ENCODE data around the gene CYP4F2. TPM values are rescaled to one million over a fixed set of nuclear protein-coding genes. Genes with fewer than 3 reads are reported as not detected.
"Not testable (repeated sequence)": the region's sequence is repeated elsewhere in the genome, so short reads cannot be mapped to it uniquely, and the experiment has no call there.

The CYP4F2 gene
- total and polyA plus RNA-seq, 2 of the 8 experiments (the other 6 are each of a cell fraction or from before 2014, with no cell fraction given) = not detected

- H3K4ac ChIP-seq (replicated peaks; ENCODE audit: insufficient read length, low read depth, low read length); H4K20me1 ChIP-seq (replicated peaks in 1 of 2; ENCODE audit: control insufficient read depth in 1 of 2, insufficient read depth in 2 of 2, low read length in 2 of 2); H2BK12ac ChIP-seq (ENCODE audit: low read depth, low read length); H3K27ac ChIP-seq (ENCODE audit: low read depth, low read length); CTCF ChIA-PET (ENCODE audit: partially characterized antibody); H3K4me2 ChIP-seq (ENCODE audit: insufficient read depth in 1 of 2, low read depth in 2 of 2, low read length in 2 of 2); H2AK5ac ChIP-seq (ENCODE audit: low read depth, low read length); FAIRE-seq; H3K36me3 ChIP-seq (ENCODE audit: control insufficient read depth in 2 of 4, insufficient read depth in 4 of 4, low read length in 3 of 4); H3K79me2 ChIP-seq (ENCODE audit: control insufficient read depth in 1 of 2, insufficient read depth in 2 of 2, low read length in 2 of 2); H3K18ac ChIP-seq (ENCODE audit: extremely low read depth, low read length); H3K79me1 ChIP-seq (ENCODE audit: low read depth, low read length); H4K8ac ChIP-seq (ENCODE audit: extremely low read depth, insufficient read depth, low read length); H3K23ac ChIP-seq (ENCODE audit: insufficient read length); H2BK5ac ChIP-seq (ENCODE audit: low read depth, low read length); H3K4me1 ChIP-seq (replicated peaks in 1 of 4; ENCODE audit: control insufficient read depth in 3 of 4, insufficient read depth in 4 of 4, low read length in 3 of 4); H4K91ac ChIP-seq (replicated peaks; ENCODE audit: insufficient read length, low read length); H2BK20ac ChIP-seq (ENCODE audit: low read length); H3K23me2 ChIP-seq (ENCODE audit: low read depth, low read length); H3K27me3 ChIP-seq (replicated peaks in 1 of 4; ENCODE audit: control insufficient read depth in 3 of 4, extremely low read depth in 1 of 4, insufficient read depth in 3 of 4, low read length in 3 of 4); H2BK120ac ChIP-seq (replicated peaks; ENCODE audit: low read depth, low read length); H3K4me3 ChIP-seq (ENCODE audit: extremely low read depth in 1 of 4, insufficient read depth in 2 of 4, low read depth in 3 of 4, low read length in 4 of 4); DNase-seq (ENCODE audit: low read depth in 1 of 2, low spot score in 2 of 2); H2BK15ac ChIP-seq (ENCODE audit: low read length); POLR2A ChIA-PET (ENCODE audit: partially characterized antibody); H3K9ac ChIP-seq (replicated peaks in 1 of 4; ENCODE audit: extremely low read depth in 1 of 4, low read depth in 3 of 4, low read length in 3 of 4); H3K14ac ChIP-seq (ENCODE audit: insufficient read length); H3K56ac ChIP-seq (replicated peaks; ENCODE audit: insufficient read length, low read depth, low read length); H2AFZ ChIP-seq (ENCODE audit: low read length); H4K5ac ChIP-seq (ENCODE audit: insufficient read length, low read depth, low read length): not testable (repeated sequence)
- 82% methylated on average over 12 of the region's 15 CpGs; no CpG with 5 or more reads in 1 of the 2 experiments for WGBS, 2 experiments (ENCODE audit: extremely low coverage in 1 of 2, insufficient coverage in 1 of 2, insufficient read length in 1 of 2, insufficient replicate concordance in 2 of 2, low coverage in 1 of 2, low lambda C conversion rate in 2 of 2, missing lambda C conversion rate in 1 of 2)
- H3K9me3 ChIP-seq (ENCODE audit: insufficient read depth in 2 of 2, low read depth in 1 of 2, low read length in 1 of 2) = peaks cover 52 to 74% of the 10 kb centered on the region in 2 experiments
Measured at GRCh38 chr19:15900032-15900431, 2.2 kb upstream of the CYP4F2 start.

GRCh38 chr19:15899561-15899960 lies 1.7 kb upstream of the CYP4F2 start:
- H3K27me3 ChIP-seq (replicated peaks in 1 of 4; ENCODE audit: control insufficient read depth in 3 of 4, extremely low read depth in 1 of 4, insufficient read depth in 3 of 4, low read length in 3 of 4); H3K4me3 ChIP-seq (ENCODE audit: extremely low read depth in 1 of 4, insufficient read depth in 2 of 4, low read depth in 3 of 4, low read length in 4 of 4); H3K23ac ChIP-seq (ENCODE audit: insufficient read length); H3K56ac ChIP-seq (replicated peaks; ENCODE audit: insufficient read length, low read depth, low read length); H2AK5ac ChIP-seq (ENCODE audit: low read depth, low read length); POLR2A ChIA-PET (ENCODE audit: partially characterized antibody); H3K23me2 ChIP-seq (ENCODE audit: low read depth, low read length); H4K8ac ChIP-seq (ENCODE audit: extremely low read depth, insufficient read depth, low read length); H3K14ac ChIP-seq (ENCODE audit: insufficient read length); H3K79me2 ChIP-seq (ENCODE audit: control insufficient read depth in 1 of 2, insufficient read depth in 2 of 2, low read length in 2 of 2); H4K91ac ChIP-seq (replicated peaks; ENCODE audit: insufficient read length, low read length); H3K18ac ChIP-seq (ENCODE audit: extremely low read depth, low read length); CTCF ChIA-PET (ENCODE audit: partially characterized antibody); H3K4ac ChIP-seq (replicated peaks; ENCODE audit: insufficient read length, low read depth, low read length); DNase-seq (ENCODE audit: low read depth in 1 of 2, low spot score in 2 of 2); H3K4me1 ChIP-seq (replicated peaks in 1 of 4; ENCODE audit: control insufficient read depth in 3 of 4, insufficient read depth in 4 of 4, low read length in 3 of 4); H3K79me1 ChIP-seq (ENCODE audit: low read depth, low read length); H3K9ac ChIP-seq (replicated peaks in 1 of 4; ENCODE audit: extremely low read depth in 1 of 4, low read depth in 3 of 4, low read length in 3 of 4); H2AFZ ChIP-seq (ENCODE audit: low read length); H3K27ac ChIP-seq (ENCODE audit: low read depth, low read length); FAIRE-seq; H2BK15ac ChIP-seq (ENCODE audit: low read length); H4K5ac ChIP-seq (ENCODE audit: insufficient read length, low read depth, low read length); H2BK120ac ChIP-seq (replicated peaks; ENCODE audit: low read depth, low read length); H3K36me3 ChIP-seq (ENCODE audit: control insufficient read depth in 2 of 4, insufficient read depth in 4 of 4, low read length in 3 of 4); H2BK20ac ChIP-seq (ENCODE audit: low read length); H3K4me2 ChIP-seq (ENCODE audit: insufficient read depth in 1 of 2, low read depth in 2 of 2, low read length in 2 of 2); H2BK12ac ChIP-seq (ENCODE audit: low read depth, low read length); H2BK5ac ChIP-seq (ENCODE audit: low read depth, low read length); H4K20me1 ChIP-seq (replicated peaks in 1 of 2; ENCODE audit: control insufficient read depth in 1 of 2, insufficient read depth in 2 of 2, low read length in 2 of 2): not testable (repeated sequence)
- peaks cover 56 to 79% of the 10 kb centered on the region in 2 experiments for H3K9me3 ChIP-seq (ENCODE audit: insufficient read depth in 2 of 2, low read depth in 1 of 2, low read length in 1 of 2)
- 84% methylated on average over 3 of the region's 30 CpGs; no CpG with 5 or more reads in 1 of the 2 experiments for WGBS, 2 experiments (ENCODE audit: extremely low coverage in 1 of 2, insufficient coverage in 1 of 2, insufficient read length in 1 of 2, insufficient replicate concordance in 2 of 2, low coverage in 1 of 2, low lambda C conversion rate in 2 of 2, missing lambda C conversion rate in 1 of 2)

Measured in H1 (cell line).